HG03064 (cell line): Measurements from ENCODE around the gene NXNL1.

Experiments
- ATAC-seq: cut with Tn5 transposase; IDR thresholded peaks from one replicate; pipeline ENCODE4 v1.9.1; 2021; ENCODE audit warnings: low read depth; ENCODE audit not compliant: unreplicated experiment

NXNL1 gene

GRCh38 chr19:17458970-17459369 lies 1.8 kb downstream of the NXNL1 start:
- ATAC-seq, result no peak

DNA sequence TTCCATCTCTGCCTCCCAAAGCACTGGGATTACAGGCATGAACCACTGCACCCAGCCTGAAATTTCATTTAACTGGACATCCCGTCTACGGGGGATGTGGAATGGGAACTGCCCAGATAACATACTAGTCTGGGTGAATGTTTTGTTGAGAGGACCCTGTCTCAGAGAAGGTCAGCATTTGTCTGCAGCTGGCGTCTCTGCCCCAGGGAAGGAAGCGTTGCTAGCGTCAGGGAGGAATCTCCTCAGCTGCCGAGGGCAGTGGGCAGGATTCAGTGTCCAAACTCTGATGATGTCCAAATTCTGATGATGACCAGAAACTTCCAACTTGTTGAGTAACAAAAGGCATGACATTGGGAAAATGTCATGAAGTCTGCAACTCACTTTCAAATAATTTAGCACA lies 3.1 kb downstream of the NXNL1 start:
- ATAC-seq, result no peak

DNA sequence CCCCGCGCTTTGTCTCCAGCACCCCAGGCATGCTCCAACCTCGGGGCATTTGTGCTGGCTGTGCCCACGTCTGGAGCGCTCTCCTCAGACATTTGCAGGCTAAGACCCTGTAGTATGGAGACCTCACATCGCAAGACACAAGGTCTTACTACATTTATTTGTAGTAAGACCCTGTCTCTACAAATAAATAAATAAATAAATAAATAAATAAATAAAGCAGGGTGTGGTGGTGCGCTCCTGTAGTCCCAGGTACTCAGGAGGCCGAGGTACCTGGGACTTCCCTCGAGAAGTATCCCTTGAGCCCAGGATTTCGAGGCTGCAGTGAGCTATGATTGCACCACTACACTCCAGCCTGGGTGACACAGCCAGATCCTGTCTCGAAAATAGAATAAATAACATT lies 4.6 kb downstream of the NXNL1 start:
- ATAC-seq, result no peak

DNA sequence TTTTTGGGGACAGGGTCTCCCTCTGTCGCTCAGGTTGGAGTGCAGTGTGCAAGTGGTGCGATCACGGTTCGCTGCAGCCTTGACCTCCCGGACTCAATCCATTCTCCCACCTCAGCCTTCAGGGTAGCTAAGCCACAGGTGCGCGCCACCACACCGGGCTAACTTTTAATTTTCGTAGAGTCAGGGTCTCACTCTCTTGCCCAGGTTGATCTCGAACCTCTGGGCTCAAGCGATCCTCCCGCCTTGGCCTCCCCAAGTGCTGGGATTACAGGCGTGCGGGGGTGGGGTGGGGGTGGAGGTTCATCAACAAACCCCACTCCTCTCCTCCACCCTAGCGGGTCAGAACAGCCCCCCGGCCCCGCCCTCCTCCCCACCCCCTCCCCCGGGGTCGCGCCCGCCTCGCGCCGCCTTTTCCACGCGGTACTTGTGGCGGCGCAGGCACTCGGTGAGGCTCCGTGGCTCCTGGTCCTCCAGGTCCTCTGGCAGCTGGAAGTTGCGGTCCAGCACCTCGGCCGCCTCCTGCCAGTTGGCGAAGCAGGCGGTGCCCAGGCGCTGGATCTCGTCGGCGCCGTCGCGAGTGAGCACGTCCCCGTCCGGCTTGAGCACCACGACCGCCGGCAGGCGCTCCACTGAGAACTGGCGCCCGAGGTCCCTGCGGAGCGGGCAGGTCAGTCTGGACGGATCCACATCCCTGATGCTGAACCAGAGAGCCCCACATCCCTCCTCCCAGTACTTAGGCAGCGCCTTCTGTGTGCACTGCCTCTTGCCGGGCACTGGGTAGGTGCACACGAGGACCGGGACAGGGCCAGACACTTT lies 5.2 kb downstream of the NXNL1 start:
- no peak for ATAC-seq

DNA sequence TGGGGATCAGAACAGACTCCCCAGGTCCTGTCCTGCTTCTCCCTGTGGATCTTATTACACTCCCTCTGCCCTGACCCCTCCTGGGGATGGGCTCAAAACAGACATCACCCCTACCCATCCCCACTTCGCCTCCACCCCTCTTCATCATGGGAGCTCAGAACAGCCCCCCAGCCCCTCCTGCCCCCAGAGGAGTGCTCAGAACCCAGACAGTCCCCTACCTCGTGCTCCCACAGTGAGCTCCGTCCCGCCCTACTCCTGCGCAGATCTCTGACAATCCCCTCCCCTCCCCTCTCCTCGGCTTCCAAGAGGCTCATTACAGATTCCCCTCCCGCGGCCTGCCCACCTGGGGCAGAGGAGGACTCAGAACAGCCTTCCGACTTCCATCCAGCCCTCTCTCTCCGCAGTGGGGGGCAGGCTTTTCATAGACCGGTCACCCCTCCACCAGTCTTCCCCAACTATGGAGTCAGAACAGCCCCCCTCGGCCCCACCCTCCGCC lies 6.1 kb downstream of the NXNL1 start:
- no peak for ATAC-seq

GRCh38 chr19:17451820-17452219 lies 8.9 kb downstream of the NXNL1 start:
- ATAC-seq, result no peak

- ATAC-seq, result no peak
These were observed 10.3 kb downstream of the NXNL1 start for GRCh38 chr19:17450264-17451075.

DNA sequence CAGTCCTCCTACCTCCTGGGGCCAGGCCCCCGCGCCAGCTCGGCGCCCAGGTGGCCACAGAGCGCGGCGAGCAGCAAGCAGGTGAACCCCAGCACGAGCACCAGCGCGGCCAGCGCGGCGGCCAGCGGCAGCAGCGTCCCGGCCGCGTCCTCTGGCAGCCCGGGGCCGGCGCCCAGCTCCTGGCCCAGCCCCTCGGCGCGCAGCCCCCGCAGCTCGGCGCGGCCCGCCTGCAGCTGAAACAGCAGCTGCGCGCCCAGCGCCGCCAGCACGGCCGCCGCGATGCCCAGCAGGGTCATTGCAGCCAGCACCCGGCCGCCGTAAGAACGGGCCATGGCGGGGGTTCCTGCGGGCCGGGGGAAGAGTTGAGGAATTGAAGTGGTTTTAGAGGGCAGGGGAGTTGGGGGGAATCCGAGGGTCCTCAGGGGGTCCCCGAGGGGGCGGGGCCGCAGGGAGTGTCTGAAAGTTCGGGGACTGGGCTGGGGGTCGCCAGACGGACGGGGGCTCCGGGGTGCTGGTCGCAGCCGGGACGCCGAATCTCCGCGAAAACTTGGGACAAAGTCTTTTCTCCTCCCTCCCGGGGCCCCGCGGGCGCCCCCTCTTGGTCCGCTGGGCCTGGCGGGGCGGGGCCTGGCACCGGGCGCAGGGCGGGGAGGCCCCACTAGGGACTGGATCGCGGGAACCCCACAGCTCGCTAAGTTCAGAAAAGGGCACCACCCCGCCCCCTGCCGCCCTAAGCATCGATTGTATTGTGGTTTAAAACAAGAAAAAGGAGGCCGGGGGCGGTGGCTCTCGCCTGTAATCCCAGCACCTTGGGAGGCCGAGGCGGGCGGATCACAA lies 12.4 kb downstream of the NXNL1 start, which contains the start of gene TMEM221:
Gene TMEM221 (minus strand): TSS at position 538 of the 837 bp plus-strand sequence. CDS start 206 bp downstream, at position 332.
- ATAC-seq, result no peak

DNA sequence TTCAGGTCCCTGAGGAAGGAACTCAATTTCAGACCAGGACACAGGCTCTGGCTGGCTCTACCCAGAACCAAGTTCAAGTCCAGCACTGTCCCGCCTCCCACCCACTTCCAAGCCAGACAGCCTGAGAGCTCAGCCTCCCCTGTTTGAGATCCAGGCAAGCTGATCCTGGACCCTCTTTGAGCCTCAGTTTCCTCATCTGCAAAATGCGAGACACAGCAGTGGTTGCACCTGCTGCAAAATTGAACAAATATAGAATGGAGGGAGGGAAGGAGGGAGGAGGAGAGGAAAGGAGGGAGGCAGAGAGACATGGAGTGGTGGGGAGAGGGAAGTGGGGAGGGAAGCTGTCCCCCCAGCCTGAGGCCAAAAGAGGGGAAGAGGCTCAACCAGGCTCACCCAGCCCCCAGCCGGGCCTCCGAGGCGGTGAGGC lies 13.0 kb downstream of the NXNL1 start:
- no peak for ATAC-seq

DNA sequence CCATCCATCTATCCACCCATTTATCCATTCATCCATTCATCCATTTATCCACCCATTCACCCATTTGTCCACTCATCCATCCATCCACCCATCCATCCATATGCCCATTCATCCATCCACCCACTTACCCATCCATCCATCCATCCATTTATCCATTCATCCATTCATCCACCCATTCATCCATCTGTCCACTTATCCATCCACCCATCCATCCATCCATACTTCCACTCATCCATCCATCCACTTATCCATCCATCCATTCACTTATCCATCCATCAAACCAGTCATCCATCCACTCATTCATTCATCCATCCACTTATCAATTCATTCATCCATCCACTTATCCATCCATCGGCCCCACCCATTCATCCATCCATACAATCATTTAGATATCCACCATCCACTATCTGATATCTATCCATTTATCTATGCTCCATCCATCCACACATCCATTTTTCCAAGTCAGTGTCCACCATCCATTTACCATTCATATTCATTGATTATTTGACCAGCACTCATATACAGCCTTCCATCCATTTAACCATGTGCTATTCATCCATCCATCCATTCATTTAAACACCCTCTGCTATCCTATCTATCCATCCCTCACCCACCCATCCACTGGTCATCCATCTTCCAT lies 15.1 kb downstream of the NXNL1 start:
- no peak for ATAC-seq

DNA sequence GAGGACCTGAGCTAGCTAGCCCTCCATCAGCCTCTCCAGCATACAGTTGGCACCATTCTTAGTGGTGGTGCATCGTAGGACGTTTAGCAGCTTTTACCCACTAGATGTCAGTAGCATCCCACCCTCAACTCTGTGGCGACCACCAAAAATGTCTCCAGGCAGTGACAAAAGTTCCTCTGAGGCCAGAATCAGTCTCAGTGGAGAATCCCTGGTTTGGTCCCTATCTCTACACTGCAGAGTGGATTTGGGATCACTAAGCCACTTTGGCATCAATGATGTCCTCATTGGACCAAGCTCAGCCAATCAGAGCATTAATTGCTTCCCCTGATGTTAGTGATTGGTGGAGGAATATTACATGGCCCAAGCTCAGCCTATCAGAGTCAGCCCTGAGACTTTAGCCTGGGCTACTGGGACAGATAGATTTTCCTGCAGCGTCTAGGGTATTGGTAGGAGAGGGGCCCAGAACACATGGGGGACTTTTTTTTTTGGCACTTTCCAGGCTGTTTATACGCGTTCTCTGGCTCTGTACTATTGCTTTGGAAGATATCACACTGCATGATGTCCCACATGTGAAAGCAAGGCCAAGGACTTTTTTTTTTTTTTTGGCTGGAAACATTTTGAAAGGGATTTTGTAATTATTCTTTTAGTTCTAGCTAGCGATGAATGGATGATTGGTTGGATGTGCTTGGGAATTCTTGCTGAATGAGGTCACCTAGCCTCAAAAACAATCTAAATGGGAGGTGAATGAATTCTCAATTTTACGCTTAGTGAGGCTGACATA lies 19.3 kb downstream of the NXNL1 start:
- ATAC-seq, result no peak

DNA sequence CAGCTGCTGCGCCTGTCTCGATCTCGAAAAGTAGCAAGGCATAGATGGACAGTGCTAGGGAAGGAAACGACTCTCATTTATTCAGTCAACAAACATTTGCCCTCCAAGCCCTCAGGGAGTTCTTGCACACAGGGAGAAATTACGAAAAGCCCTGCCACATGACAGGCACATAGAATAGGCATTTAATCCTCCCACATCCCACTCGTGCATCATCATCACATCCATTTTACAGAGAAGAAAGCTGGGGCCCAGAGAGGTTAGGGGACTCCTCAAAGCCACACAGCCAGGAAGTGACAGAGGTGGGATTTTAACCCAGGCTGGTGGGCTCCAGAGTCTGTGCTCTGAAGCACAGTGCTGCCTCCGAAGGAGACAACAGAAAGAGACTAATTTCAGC lies 23.9 kb downstream of the NXNL1 start:
- ATAC-seq, result no peak

DNA sequence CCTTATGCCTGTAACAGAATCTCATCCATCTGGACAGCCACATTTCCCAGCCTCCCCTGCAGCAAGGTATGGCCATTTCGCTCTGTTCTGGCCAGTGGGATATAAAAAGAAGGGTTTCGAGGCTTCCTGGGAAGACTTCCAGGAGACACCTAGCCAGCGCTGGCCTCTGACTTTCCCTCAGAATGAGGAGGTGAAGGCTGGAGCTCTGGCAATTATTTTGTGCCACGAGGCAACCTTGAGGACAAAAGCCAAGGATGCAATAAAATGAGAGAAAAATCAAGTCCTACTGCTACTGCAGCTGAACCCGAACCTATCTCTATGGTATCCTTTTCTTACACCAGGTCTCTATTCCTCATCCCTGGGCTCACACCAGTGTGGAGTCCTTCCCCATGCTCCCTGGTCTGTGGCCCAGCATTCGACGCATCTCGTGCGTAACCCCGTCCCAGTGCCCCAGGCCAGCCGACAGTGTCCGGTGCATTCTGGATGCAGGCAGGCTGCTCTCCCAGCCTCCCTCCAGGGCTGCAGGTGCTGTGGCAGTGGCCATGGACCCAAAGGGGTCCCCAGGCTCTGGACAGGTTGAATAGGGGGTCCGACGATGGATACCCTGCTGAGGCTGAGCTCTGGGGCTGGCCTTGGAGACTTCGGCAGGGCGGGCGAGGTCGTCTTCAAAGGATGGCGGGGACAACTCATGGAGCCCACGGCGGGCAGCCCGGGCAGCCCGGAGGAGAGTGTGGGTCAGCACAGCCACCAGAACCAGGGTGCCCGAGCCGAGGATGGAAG lies 24.4 kb downstream of the NXNL1 start:
- ATAC-seq, result no peak

DNA sequence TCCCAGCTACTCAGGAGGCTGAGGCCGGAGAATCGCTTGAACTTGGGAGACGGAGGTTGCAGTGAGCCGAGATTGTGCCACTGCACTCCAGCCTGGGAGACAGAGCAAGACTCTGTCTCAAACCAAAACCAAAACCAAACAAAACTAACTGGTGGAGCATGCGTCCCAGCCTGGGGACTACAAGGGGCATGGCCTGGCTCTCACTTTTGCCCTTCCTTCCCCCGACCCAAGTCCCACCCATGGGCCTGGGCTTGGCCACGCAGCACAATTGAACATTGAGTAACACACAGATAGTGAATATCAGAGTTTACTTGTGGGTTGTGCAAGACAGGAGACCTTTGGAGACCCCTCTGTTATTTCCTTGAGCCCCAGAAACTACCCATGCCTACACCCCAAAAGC lies 25.5 kb downstream of the NXNL1 start:
- ATAC-seq, result no peak

GRCh38 chr19:17431417-17431816 lies 29.3 kb downstream of the NXNL1 start:
- ATAC-seq, result no peak

DNA sequence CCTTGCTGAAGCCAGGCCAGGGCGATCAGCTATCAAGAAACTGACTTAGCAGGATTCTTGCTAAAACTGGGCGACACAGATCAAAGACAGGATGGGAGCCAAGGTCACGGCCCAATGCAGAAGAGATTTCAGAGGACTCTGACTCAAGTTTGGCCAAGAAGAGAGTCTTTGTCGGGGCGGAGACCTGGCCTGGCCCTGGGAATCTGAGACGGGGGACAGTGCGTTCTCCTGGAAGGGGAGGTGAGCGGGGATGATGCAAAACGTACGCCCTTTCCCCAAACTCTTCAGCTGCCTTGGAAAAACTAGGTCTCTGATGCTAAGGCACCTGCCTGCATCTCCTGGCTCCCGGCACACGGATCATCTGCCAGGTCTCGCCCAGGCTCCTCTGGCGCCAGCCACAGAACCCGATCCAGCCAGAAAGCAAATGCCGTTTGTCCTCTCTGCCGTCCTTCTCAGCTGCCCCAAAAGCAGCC lies 31.0 kb downstream of the NXNL1 start:
- ATAC-seq, result no peak

GRCh38 chr19:17424743-17425365 lies 35.9 kb downstream of the NXNL1 start:
- no peak for ATAC-seq
